ENCODE measurements around the gene BANF1.

The BANF1 gene

DNA sequence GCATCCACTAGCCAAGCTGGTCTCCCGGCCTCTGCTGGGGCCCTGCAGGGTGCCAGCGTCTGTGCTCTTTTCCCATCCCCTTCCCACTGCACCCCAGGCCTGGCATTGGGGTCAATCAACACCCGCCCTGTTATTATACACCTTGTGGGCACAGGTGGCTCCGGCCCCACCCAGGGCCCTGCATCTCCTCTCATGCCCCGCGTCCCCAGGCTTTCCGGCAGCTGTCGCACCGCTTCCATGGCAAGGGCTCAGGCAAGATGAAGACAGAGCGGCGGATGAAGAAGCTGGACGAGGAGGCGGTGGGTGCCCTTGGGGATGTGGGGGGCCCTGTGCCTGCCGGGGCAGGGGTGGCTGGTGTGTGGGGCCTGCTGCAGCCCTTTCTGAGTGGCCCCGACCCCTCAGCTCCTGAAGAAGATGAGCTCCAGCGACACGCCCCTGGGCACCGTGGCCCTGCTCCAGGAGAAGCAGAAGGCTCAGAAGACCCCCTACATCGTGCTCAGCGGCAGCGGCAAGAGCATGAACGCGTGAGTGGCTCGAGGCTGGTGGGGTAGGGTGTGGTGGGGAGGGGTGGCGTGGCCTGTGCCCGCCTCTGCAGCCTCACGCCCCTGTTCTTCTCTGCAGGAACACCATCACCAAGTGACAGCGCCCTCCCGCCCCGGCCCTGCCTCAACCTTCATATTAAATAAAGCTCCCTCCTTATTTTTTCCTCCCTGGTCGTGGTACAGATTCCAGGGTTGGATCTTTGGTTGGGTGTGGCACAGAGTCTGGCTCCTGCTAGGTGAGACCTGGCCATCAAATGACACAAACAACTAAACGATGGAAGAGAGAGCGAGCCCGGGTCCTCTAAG is 23.7 kb upstream of the BANF1 start:
- Histone ChIP-seq H3K9ac (ENCODE audit: low read depth in 1 of 2, low read length in 2 of 2) (no peak overlapping the region), H3K36me3 (ENCODE audit: control insufficient read depth in 2 of 2, insufficient read depth in 2 of 2, low read length in 2 of 2) (peaks cover 25 to 31% of the 10 kb centered on the region in 2 donors), H3K9me3 (ENCODE audit: control insufficient read depth in 2 of 2, low read length in 2 of 2) (no peaks in the 10 kb centered on the region), H3K4me1 (ENCODE audit: control insufficient read depth in 2 of 2, insufficient read depth in 2 of 2, low read length in 2 of 2) (no peaks in the 10 kb centered on the region), H3K27ac (ENCODE audit: low read depth in 2 of 2, low read length in 2 of 2) (no peak overlapping the region), H3K27me3 (ENCODE audit: control insufficient read depth in 2 of 2, insufficient read depth in 2 of 2, low read length in 2 of 2) (no peaks in the 10 kb centered on the region), H3K4me3 (ENCODE audit: low read length in 2 of 2) (no peak overlapping the region)

DNA sequence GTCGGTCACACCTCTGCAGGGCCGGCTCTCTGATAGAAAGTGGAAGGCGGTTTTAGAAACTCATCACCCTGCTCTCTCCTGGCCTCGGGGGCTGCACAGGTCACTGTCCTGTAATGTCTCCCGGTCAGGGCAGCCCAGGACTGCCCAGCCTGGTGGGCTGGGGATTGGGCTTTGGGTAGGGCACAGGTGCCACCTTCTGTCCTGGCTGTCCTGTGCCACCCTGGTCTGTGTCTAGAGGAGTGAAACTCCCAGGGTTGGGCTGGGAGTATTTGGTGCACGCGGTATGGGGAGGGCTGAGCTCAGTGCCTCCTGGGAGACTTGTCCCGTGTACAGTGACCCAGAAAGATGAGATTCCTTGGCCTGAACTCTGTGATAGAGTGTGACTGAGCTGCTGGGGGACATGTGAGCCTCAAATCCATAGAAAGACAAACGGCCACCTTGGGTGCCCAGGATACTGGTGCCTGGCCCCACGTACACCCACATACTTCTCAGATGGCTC is 23.0 kb upstream of the BANF1 start:
- Histone ChIP-seq H3K4me1 (ENCODE audit: control insufficient read depth in 2 of 2, insufficient read depth in 2 of 2, low read length in 2 of 2) (no peaks in the 10 kb centered on the region), H3K27me3 (ENCODE audit: control insufficient read depth in 2 of 2, insufficient read depth in 2 of 2, low read length in 2 of 2) (no peaks in the 10 kb centered on the region), H3K9me3 (ENCODE audit: control insufficient read depth in 2 of 2, low read length in 2 of 2) (no peaks in the 10 kb centered on the region), H3K36me3 (ENCODE audit: control insufficient read depth in 2 of 2, insufficient read depth in 2 of 2, low read length in 2 of 2) (peaks cover 25 to 31% of the 10 kb centered on the region in 2 donors), H3K9ac (ENCODE audit: low read depth in 1 of 2, low read length in 2 of 2) (no peak overlapping the region), H3K27ac (ENCODE audit: low read depth in 2 of 2, low read length in 2 of 2) (no peak overlapping the region), H3K4me3 (ENCODE audit: low read length in 2 of 2) (no peak overlapping the region)

DNA sequence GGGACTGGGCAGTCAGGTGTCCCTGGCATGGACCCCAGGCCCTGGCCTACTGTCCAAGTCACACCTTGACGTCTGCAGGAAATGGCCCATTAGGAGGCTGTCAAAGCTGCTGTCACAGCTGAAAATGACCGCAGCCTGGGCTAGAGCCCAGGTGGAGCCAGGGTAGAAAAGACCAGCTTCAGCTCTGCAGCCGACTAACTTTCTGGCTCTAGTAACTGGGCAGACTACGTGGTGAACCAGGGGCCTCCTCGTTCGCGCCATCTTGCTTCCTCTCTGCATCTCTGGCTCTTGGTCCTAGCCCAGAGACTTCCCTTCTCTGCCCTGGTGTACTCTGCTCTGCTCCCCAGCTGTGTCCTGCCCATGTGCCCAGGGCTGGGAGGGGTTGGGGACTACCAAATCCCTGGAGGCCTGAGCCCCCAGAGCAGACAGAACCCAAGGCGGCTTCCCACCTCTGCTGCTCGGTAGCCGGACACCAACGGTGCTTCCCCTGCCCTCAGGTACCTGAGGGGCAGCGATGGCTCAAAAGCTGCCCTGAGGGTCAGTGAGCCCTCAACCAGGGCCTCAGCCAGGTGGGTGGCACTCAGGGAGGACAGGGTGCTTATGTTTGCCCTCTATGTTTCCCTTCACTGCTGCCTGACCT is 21.1 kb upstream of the BANF1 start:
- H3K27me3 ChIP-seq (ENCODE audit: control insufficient read depth in 2 of 2, insufficient read depth in 2 of 2, low read length in 2 of 2): no peaks in the 10 kb centered on the region
- no peak overlapping the region for H3K27ac ChIP-seq (ENCODE audit: low read depth in 2 of 2, low read length in 2 of 2)
- no peaks in the 10 kb centered on the region for H3K4me1 ChIP-seq (ENCODE audit: control insufficient read depth in 2 of 2, insufficient read depth in 2 of 2, low read length in 2 of 2)
- H3K9ac ChIP-seq (ENCODE audit: low read depth in 1 of 2, low read length in 2 of 2): no peak overlapping the region
- no peak overlapping the region for H3K4me3 ChIP-seq (ENCODE audit: low read length in 2 of 2)
- peaks cover 25 to 28% of the 10 kb centered on the region in 2 donors for H3K36me3 ChIP-seq (ENCODE audit: control insufficient read depth in 2 of 2, insufficient read depth in 2 of 2, low read length in 2 of 2)
- H3K9me3 ChIP-seq (ENCODE audit: control insufficient read depth in 2 of 2, low read length in 2 of 2): no peaks in the 10 kb centered on the region

DNA sequence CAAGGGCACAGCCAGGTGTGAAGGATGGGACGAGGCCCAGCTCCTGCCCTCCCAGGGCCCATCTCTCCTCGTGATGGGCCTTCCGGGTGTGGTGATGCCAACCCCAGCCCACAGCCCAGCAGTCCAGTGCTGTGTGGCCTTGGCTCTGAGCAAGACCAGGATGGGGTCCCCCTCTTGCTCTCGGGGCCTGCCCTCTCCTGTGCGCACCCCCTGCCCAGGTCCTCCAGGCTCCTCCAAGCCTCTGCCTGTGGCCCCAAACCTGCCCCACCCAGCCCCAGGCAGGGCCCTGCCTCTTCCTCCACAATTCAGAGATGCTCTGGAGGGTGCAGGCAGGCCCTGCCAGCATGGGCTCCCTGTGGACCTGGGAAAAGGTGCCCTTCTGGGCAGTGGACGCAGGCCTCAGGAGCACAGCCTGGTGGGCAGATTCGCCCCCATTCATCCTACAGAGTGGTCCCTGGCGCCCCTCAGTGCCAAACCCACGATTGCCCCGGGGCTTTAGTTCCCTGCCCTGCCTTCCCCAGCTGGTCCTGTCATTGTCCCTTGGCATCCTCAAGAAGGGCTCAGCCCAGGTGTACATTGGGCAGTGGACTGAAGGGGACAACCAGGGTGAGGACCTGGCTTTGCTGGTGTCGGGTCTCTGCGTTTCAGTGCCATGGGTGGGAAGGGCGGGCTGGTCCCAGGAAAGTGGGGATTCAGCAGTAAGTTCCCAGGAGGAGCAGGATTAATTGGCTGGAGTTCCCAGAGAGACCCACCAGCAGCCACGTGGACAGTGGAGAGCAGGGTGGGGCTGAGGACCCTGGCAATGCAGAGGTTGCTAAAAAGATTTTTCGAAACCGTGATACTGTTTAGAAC is 20.1 kb upstream of the BANF1 start:
- Histone ChIP-seq H3K9ac (ENCODE audit: low read depth in 1 of 2, low read length in 2 of 2) (no peak overlapping the region), H3K4me1 (ENCODE audit: control insufficient read depth in 2 of 2, insufficient read depth in 2 of 2, low read length in 2 of 2) (no peaks in the 10 kb centered on the region), H3K27me3 (ENCODE audit: control insufficient read depth in 2 of 2, insufficient read depth in 2 of 2, low read length in 2 of 2) (no peaks in the 10 kb centered on the region), H3K9me3 (ENCODE audit: control insufficient read depth in 2 of 2, low read length in 2 of 2) (no peaks in the 10 kb centered on the region), H3K27ac (ENCODE audit: low read depth in 2 of 2, low read length in 2 of 2) (no peak overlapping the region), H3K36me3 (ENCODE audit: control insufficient read depth in 2 of 2, insufficient read depth in 2 of 2, low read length in 2 of 2) (peaks cover 19 to 20% of the 10 kb centered on the region in 2 donors), H3K4me3 (ENCODE audit: low read length in 2 of 2) (no peak overlapping the region)

DNA sequence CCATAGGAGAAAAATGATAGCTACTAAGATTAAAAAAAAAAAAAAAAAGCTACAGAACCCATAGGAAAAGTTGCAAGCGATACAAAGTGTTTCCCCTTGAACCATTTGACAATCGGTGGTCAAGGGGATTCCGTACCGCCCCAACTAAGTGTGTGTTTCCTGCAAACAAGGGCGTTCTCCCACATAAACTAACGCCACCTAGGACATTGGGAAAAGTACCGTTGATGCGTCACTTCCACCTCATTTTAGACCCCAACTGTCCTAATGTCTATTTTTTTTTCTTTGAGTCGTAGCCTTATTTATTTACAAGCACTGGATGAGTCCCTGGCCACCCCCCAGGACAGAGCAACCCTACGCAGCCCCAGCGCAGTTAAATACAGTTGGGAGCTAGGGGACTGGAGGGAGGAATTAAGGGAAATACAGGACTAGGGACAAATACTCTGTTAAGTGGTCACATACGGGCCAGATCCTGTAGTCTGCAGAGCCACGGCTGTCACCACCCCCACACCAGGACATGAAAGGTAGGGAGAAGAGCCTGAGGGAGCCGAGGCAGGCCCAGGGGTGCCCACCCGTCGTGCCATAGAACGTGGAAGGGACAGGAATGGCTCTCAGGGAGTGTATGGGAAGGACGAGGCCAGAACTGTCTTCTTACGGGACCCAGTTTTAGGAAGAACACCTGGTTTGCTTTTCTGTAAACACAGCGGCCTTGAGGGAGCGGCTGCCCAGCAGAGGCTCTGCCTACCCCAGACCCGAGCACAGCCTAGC is 19.3 kb upstream of the BANF1 start:
- no peak overlapping the region for H3K4me3 ChIP-seq (ENCODE audit: low read length in 2 of 2)
- H3K36me3 ChIP-seq (ENCODE audit: control insufficient read depth in 2 of 2, insufficient read depth in 2 of 2, low read length in 2 of 2): peaks cover 11 to 13% of the 10 kb centered on the region in 2 donors
- H3K4me1 ChIP-seq (ENCODE audit: control insufficient read depth in 2 of 2, insufficient read depth in 2 of 2, low read length in 2 of 2): no peaks in the 10 kb centered on the region
- H3K27ac ChIP-seq (ENCODE audit: low read depth in 2 of 2, low read length in 2 of 2): no peak overlapping the region
- H3K27me3 ChIP-seq (ENCODE audit: control insufficient read depth in 2 of 2, insufficient read depth in 2 of 2, low read length in 2 of 2): no peaks in the 10 kb centered on the region
- no peaks in the 10 kb centered on the region for H3K9me3 ChIP-seq (ENCODE audit: control insufficient read depth in 2 of 2, low read length in 2 of 2)
- no peak overlapping the region for H3K9ac ChIP-seq (ENCODE audit: low read depth in 1 of 2, low read length in 2 of 2)

DNA sequence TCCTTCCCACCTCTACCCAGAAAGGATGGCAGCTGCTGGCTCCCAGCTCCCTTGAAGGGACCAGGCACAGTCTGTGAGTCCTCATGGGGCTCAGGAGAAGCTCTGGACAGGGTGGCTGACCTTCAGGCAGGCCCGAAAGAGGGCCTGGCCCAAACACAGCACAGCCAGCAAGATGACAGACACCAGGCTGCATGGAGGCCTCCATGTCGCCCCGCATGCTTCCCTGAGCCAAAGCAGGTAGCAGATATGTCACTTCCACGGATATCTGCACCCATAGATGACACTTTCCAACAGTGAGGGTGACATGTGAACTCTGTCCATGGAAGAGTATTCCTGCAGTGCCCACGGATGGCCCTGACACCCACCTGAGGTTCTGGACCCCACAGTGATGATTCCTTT is 18.7 kb upstream of the BANF1 start:
- Histone ChIP-seq H3K36me3 (ENCODE audit: control insufficient read depth in 2 of 2, insufficient read depth in 2 of 2, low read length in 2 of 2) (peaks cover 8 to 9% of the 10 kb centered on the region in 2 donors), H3K27me3 (ENCODE audit: control insufficient read depth in 2 of 2, insufficient read depth in 2 of 2, low read length in 2 of 2) (no peaks in the 10 kb centered on the region), H3K27ac (ENCODE audit: low read depth in 2 of 2, low read length in 2 of 2) (no peak overlapping the region), H3K4me3 (ENCODE audit: low read length in 2 of 2) (no peak overlapping the region), H3K4me1 (ENCODE audit: control insufficient read depth in 2 of 2, insufficient read depth in 2 of 2, low read length in 2 of 2) (no peaks in the 10 kb centered on the region), H3K9ac (ENCODE audit: low read depth in 1 of 2, low read length in 2 of 2) (no peak overlapping the region), H3K9me3 (ENCODE audit: control insufficient read depth in 2 of 2, low read length in 2 of 2) (no peaks in the 10 kb centered on the region)

DNA sequence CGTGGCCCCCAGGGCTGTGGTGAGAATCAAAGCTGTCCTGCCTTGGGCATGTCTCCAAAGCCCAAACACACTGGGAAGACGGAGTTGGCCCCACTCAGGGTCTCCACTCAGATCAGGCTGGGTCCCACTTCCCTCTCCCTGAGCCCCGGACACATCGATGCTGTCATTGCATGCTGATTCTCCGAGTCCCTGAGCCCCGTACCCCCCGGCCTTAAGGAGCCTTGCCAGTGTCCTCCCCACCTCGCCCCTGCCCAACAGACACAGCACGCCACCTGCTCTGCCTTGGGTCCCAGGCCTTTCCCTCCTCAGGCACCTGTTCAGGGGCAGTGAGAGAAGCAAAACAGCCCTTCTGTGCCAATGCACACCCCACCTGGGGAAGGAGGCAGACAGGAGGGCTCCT is 15.0 kb upstream of the BANF1 start:
- Histone ChIP-seq H3K27me3 (ENCODE audit: control insufficient read depth in 2 of 2, insufficient read depth in 2 of 2, low read length in 2 of 2) (no peaks in the 10 kb centered on the region), H3K9me3 (ENCODE audit: control insufficient read depth in 2 of 2, low read length in 2 of 2) (no peaks in the 10 kb centered on the region), H3K36me3 (ENCODE audit: control insufficient read depth in 2 of 2, insufficient read depth in 2 of 2, low read length in 2 of 2) (no peaks in the 10 kb centered on the region), H3K27ac (ENCODE audit: low read depth in 2 of 2, low read length in 2 of 2) (no peak overlapping the region), H3K4me1 (ENCODE audit: control insufficient read depth in 2 of 2, insufficient read depth in 2 of 2, low read length in 2 of 2) (no peaks in the 10 kb centered on the region), H3K4me3 (ENCODE audit: low read length in 2 of 2) (no peak overlapping the region), H3K9ac (ENCODE audit: low read depth in 1 of 2, low read length in 2 of 2) (no peak overlapping the region)

DNA sequence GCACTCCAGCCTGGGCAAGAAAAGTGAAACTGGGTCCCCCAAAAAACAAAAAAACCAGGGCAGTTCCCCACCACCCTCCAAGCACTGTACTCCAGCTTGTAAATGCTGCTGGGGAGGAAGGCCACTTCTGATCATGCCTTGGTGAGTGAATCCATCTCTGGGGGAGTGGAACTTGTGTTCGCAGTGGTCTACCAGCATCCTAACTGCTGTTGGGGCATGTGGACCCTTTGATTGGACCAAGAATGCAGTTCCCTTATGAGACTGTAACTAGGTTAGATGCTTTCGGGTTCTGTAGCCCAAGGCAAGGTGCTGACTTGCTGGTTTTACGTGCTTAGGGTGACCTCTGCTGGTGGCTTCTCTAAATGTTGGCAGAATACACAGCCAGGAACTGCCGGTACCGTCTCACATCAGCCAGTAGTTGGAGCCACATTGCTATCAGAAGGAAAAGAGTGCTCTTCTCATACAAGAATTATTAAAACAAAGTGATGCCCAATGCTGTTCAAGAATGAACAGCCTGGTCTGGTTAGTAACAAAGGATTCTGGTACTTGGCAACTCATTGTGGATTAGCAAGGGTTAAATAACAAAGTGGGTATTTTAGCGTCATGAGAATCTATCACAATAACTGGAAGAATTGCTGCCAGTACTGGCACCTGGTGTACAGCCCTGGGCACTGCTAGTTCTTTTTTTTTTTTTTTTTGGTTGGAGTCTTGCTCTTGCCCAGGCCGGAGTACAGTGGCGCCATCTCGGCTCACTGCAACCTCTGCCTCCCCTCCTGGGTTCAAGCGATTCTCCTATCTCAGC is 13.3 kb upstream of the BANF1 start:
- H3K9ac ChIP-seq (ENCODE audit: low read depth in 1 of 2, low read length in 2 of 2): no peak overlapping the region
- H3K36me3 ChIP-seq (ENCODE audit: control insufficient read depth in 2 of 2, insufficient read depth in 2 of 2, low read length in 2 of 2): no peaks in the 10 kb centered on the region
- no peak overlapping the region for H3K27ac ChIP-seq (ENCODE audit: low read depth in 2 of 2, low read length in 2 of 2)
- no peaks in the 10 kb centered on the region for H3K27me3 ChIP-seq (ENCODE audit: control insufficient read depth in 2 of 2, insufficient read depth in 2 of 2, low read length in 2 of 2)
- H3K9me3 ChIP-seq (ENCODE audit: control insufficient read depth in 2 of 2, low read length in 2 of 2): no peaks in the 10 kb centered on the region
- no peak overlapping the region for H3K4me3 ChIP-seq (ENCODE audit: low read length in 2 of 2)
- H3K4me1 ChIP-seq (ENCODE audit: control insufficient read depth in 2 of 2, insufficient read depth in 2 of 2, low read length in 2 of 2): no peaks in the 10 kb centered on the region

DNA sequence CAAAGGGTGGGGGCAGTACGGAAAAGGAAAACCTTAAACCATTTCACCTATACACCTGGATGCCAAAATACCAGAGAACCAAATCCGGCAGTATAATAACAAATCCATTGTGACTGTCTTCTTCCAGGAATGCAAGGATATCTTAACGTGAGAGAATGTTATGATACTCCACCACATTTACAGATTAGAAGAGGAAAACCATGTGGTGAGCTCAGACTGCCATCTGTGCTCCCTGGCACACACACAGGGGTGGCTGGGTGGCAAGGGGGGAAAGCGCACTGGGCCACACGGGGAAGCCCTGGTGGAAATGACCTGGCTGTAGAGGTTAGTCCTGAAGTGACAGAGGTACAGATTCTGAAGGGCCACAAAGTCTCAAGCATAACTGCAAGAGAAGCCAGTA is 10.2 kb upstream of the BANF1 start:
- H3K36me3 ChIP-seq (ENCODE audit: control insufficient read depth in 2 of 2, insufficient read depth in 2 of 2, low read length in 2 of 2): peaks cover 0 to 2% of the 10 kb centered on the region in 2 donors
- H3K9me3 ChIP-seq (ENCODE audit: control insufficient read depth in 2 of 2, low read length in 2 of 2): no peaks in the 10 kb centered on the region
- no peaks in the 10 kb centered on the region for H3K27me3 ChIP-seq (ENCODE audit: control insufficient read depth in 2 of 2, insufficient read depth in 2 of 2, low read length in 2 of 2)
- no peak overlapping the region for H3K4me3 ChIP-seq (ENCODE audit: low read length in 2 of 2)
- no peak overlapping the region for H3K9ac ChIP-seq (ENCODE audit: low read depth in 1 of 2, low read length in 2 of 2)
- H3K4me1 ChIP-seq (ENCODE audit: control insufficient read depth in 2 of 2, insufficient read depth in 2 of 2, low read length in 2 of 2): peaks cover 3 to 4% of the 10 kb centered on the region in 2 donors
- no peak overlapping the region for H3K27ac ChIP-seq (ENCODE audit: low read depth in 2 of 2, low read length in 2 of 2)
